ENCODE measurements around the gene PHAF1. TPM values are rescaled to one million over a fixed set of nuclear protein-coding genes. Genes with fewer than 3 reads are reported as not detected.

Gene PHAF1
- total RNA-seq, 4 donors from 2014 or later: 44.0 to 60.9 (median 53.1) TPM

DNA sequence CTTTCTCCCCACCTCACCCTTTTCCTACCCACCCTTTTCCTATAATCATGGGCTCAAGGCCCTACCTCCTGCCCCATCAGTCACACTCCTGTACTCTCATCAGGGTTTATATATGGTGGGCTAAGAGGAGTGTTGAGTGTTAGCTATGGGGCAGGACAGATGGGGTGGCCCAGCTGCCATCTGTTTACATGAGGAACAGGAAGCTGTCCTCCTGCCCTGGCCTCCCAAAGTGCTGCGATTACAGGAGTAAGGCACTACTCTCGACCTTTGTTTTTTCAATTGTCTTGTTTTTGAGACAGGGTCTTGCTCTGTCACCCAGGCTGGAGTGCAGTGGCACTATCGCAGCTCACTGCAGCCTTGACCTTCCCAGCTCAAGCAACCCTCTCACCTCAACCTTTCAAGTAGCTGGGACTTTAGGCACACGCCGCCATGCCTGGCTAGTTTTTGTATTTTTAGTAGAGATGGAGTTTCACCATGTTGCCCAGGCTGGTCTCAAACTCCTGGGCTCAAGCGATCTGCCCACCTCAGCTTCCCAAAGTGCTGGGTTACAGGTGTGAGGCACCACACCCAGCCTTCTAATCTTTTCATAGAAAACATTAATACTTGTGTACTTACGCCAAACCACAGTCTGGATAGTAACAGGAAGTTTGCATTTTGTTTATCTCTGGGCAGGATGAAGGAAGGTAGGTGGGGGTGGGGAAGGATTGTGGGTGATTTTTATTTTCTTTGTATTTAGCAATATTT lies 48.3 kb downstream of the PHAF1 start:
- TF ChIP-seq POLR2A (IDR thresholded peaks at IDR 0.05) (no peak), EP300 (IDR thresholded peaks at IDR 0.05) (no peak), POLR2AphosphoS5 (IDR thresholded peaks at IDR 0.05) (no peak)
- TF ChIP-seq, protein P1, sequence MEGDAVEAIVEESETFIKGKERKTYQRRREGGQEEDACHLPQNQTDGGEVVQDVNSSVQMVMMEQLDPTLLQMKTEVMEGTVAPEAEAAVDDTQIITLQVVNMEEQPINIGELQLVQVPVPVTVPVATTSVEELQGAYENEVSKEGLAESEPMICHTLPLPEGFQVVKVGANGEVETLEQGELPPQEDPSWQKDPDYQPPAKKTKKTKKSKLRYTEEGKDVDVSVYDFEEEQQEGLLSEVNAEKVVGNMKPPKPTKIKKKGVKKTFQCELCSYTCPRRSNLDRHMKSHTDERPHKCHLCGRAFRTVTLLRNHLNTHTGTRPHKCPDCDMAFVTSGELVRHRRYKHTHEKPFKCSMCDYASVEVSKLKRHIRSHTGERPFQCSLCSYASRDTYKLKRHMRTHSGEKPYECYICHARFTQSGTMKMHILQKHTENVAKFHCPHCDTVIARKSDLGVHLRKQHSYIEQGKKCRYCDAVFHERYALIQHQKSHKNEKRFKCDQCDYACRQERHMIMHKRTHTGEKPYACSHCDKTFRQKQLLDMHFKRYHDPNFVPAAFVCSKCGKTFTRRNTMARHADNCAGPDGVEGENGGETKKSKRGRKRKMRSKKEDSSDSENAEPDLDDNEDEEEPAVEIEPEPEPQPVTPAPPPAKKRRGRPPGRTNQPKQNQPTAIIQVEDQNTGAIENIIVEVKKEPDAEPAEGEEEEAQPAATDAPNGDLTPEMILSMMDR (IDR thresholded peaks at IDR 0.05): no peak
- Histone ChIP-seq H3K27ac (no peak overlapping the region), H3K27me3 (no peaks in the 10 kb centered on the region), H3K4me3 (no peak overlapping the region), H3K9me3 (no peaks in the 10 kb centered on the region), H3K36me3 (no peaks in the 10 kb centered on the region), H3K4me1 (peaks cover 64% of the 10 kb centered on the region)
- no peak for DNase-seq (ENCODE audit: low spot score in 2 of 2)
- 72% methylated on average over 7 of the region's 7 CpGs for WGBS

DNA sequence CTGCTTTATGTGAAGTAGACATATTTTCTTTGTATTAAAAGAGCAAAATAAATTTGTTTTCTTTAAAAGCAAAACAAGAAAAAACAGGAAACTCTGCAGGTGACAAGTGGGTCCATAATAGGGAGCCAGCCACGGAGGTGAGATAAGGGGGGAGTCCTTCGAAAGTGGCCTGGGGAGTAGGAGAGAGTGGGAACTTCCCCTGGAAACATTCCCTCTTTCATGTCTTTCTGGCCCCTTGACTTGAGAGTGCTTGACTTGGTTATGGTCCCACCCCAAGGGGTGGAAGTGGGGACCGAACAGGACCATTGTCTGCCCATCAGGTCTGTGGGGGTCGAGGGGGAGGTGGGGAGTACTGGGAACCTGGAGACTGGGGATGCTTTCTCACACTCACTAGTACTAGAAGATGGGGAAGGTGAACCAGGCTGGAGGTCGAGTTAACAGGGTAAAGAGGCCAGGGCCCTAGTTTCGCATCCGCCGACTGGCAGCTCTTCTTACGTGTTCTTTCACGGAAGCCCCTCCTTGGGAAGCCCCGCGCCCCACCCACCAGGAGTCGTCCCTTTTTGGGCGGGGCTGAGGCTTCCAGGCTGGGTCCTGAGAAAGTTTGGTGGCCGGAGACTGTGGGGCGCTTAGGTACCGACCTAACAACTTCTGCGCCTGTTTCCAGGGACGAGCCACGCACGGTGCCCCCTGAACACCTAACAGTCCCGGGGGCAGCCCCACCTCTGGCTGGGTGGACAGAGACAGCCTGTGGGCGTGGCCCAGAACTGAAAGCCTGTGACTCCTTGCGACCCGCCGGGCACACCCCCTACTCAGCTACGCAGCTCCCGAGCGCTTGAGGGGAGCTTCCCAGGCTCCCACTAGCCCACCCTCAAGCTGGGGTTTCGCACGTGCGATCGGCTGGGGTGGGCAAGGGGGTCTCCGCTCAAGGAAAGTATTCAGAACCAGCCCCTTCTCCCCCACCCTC lies 49.2 kb downstream of the PHAF1 start:
- H3K9me3 ChIP-seq: no peaks in the 10 kb centered on the region
- no peak for DNase-seq (ENCODE audit: low spot score in 2 of 2)
- WGBS: 15% methylated on average over 13 of the region's 34 CpGs
- no peaks in the 10 kb centered on the region for H3K36me3 ChIP-seq
- H3K27ac ChIP-seq: peak overlapping the region; percentile 86
- TF ChIP-seq POLR2A (IDR thresholded peaks at IDR 0.05) (no peak), POLR2AphosphoS5 (IDR thresholded peaks at IDR 0.05) (no peak), EP300 (IDR thresholded peaks at IDR 0.05) (no peak)
- TF ChIP-seq, protein P1 (IDR thresholded peaks at IDR 0.05): no peak
- H3K27me3 ChIP-seq: no peaks in the 10 kb centered on the region
- peaks cover 73% of the 10 kb centered on the region for H3K4me1 ChIP-seq
- H3K4me3 ChIP-seq: peak overlapping the region; percentile 91

DNA sequence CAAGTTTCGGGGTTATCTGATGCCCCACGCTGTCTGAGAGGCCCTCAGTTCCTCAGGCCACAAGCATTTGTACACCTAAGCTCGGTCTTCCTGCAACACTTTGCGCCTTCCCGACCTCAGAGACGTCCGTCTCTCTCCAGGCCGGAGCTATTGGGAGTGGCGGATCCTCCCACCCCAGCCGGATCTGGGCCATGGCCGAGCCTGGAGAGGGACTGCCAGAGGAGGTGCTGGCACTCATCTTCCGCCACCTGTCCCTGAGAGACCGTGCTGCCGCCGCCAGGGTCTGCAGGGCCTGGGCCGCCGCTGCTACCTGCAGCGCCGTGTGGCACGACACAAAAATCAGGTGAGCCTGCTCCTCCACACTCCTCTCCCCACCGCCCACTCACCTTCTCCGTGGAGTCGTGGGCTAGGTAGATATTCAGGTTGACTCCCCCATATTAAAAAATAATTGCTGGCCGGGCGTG lies 51.9 kb downstream of the PHAF1 start:
- Histone ChIP-seq H3K9me3 (no peaks in the 10 kb centered on the region), H3K4me1 (peaks cover 75% of the 10 kb centered on the region), H3K27ac (no peak overlapping the region), H3K27me3 (no peaks in the 10 kb centered on the region), H3K4me3 (peak overlapping the region; percentile 91), H3K36me3 (peaks cover 5% of the 10 kb centered on the region)
- no peak for TF ChIP-seq POLR2A (IDR thresholded peaks at IDR 0.05)
- TF ChIP-seq, protein P1 (IDR thresholded peaks at IDR 0.05): no peak
- no peak for DNase-seq (ENCODE audit: low spot score in 2 of 2)
- WGBS: 61% methylated on average over 21 of the region's 25 CpGs

DNA sequence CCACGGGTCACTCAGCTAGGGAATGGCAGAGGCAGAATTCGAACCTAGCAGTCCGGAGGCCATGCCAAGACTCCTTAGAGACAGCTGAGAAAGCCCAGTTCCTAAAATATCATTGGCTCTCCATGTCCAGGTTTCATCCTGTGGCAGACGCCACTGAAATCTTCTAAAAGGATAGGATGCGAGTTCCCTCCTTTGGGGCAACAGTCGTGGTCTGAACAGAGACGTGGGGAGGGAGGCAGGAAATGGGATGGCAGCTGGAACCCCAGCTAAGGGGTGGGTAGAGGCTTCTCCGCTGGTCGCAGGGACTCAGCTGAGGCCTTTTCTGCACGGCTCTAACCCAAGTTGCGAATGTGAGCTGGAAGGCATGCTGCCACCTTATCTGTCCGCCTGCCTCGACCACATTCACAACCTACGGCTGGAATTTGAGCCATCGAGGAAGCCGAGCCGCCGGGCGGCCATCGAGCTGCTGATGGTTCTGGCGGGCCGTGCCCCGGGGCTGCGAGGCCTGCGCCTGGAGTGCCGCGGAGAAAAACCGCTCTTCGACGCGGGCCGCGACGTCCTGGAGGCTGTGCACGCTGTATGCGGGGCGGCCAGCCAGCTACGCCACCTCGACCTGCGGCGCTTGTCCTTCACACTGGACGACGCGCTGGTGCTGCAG lies 52.9 kb downstream of the PHAF1 start:
- WGBS: 49% methylated on average over 27 of the region's 44 CpGs
- peak overlapping the region; percentile 46 for H3K27ac ChIP-seq
- no peak for TF ChIP-seq EP300 (IDR thresholded peaks at IDR 0.05)
- TF ChIP-seq POLR2AphosphoS5 (IDR thresholded peaks at IDR 0.05): no peak
- TF ChIP-seq, protein P1 (IDR thresholded peaks at IDR 0.05): no peak
- TF ChIP-seq POLR2A (IDR thresholded peaks at IDR 0.05): no peak
- H3K4me1 ChIP-seq: peaks cover 75% of the 10 kb centered on the region
- H3K9me3 ChIP-seq: no peaks in the 10 kb centered on the region
- no peaks in the 10 kb centered on the region for H3K27me3 ChIP-seq
- H3K36me3 ChIP-seq: peaks cover 15% of the 10 kb centered on the region
- H3K4me3 ChIP-seq: peak overlapping the region; percentile 44
- no peak for DNase-seq (ENCODE audit: low spot score in 2 of 2)
